Airway epithelial cell (primary cell): ENCODE measurements around the gene RSRC2. TPM values are rescaled to one million over a fixed set of nuclear protein-coding genes. Genes with fewer than 3 reads are reported as not detected.

ENCODE experiments used
- total RNA-seq: library from RNA; depleted of rRNA; stranded (reverse); fragments of >200 nt; gene quantifications from 2 replicates; pipeline ENCODE4 v1.2.3, GENCODE V29; 2015

Gene RSRC2
- 28.8 and 36.7 TPM in 2 replicates for total RNA-seq

GRCh38 chr12:122526683-122527477 is at the start of gene RSRC2, which contains the start of gene KNTC1:
Gene RSRC2 (minus strand): TSS chr12:122526936. CDS start chr12:122526853, 83 bp downstream.
Gene KNTC1 (plus strand): TSS chr12:122527249. CDS start chr12:122530064, 2,815 bp downstream.

GRCh38 chr12:122500685-122501488 is 25.8 kb downstream of the RSRC2 start, which contains the start of gene ZCCHC8:
Gene ZCCHC8 (minus strand): TSS chr12:122500932. CDS start chr12:122500840, 92 bp downstream.

Other genes with a start within 250 kb of the RSRC2 start
- gene CLIP1, start 104.3 kb downstream of the RSRC2 start, total RNA-seq, result 35.8 and 45.5 TPM in 2 replicates
- 10.7 and 12.3 TPM in 2 replicates for gene ZCCHC8, start 26.0 kb downstream of the RSRC2 start, total RNA-seq
- gene KNTC1, start 313 bp upstream of the RSRC2 start, total RNA-seq, result 17.1 and 23.4 TPM in 2 replicates
- 3.9 and 5.1 TPM in 2 replicates for gene HCAR2, start 176.4 kb upstream of the RSRC2 start, total RNA-seq
- gene HCAR3, start 189.9 kb upstream of the RSRC2 start, total RNA-seq, result 0.70 and 2.0 TPM in 2 replicates
- gene HCAR1, start 203.9 kb upstream of the RSRC2 start, total RNA-seq, result 0.05 and 0.21 TPM in 2 replicates
- 38.8 and 41.3 TPM in 2 replicates for gene DENR, start 225.9 kb upstream of the RSRC2 start, total RNA-seq
- gene CCDC62, start 247.6 kb upstream of the RSRC2 start, total RNA-seq, result 0.14 TPM in 1 of 2 replicates, not detected in the other